GM18870 (cell line): ENCODE measurements around the gene POLR1H.
"Not testable (repeated sequence)": the region's sequence is repeated elsewhere in the genome, so short reads cannot be mapped to it uniquely, and the experiment has no call there.

Experiments
- ATAC-seq: cut with Tn5 transposase; IDR thresholded peaks from one replicate; pipeline ENCODE4 v1.9.1; 2021; ENCODE audit warnings: moderate library complexity; ENCODE audit not compliant: unreplicated experiment

POLR1H gene, protein sequence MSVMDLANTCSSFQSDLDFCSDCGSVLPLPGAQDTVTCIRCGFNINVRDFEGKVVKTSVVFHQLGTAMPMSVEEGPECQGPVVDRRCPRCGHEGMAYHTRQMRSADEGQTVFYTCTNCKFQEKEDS

GRCh38 chr6:30061092-30061857 lies at the start of gene POLR1H:
Gene POLR1H (plus strand): TSS chr6:30061265. CDS start chr6:30061525, 260 bp downstream.
- peak; percentile 79 for ATAC-seq

DNA sequence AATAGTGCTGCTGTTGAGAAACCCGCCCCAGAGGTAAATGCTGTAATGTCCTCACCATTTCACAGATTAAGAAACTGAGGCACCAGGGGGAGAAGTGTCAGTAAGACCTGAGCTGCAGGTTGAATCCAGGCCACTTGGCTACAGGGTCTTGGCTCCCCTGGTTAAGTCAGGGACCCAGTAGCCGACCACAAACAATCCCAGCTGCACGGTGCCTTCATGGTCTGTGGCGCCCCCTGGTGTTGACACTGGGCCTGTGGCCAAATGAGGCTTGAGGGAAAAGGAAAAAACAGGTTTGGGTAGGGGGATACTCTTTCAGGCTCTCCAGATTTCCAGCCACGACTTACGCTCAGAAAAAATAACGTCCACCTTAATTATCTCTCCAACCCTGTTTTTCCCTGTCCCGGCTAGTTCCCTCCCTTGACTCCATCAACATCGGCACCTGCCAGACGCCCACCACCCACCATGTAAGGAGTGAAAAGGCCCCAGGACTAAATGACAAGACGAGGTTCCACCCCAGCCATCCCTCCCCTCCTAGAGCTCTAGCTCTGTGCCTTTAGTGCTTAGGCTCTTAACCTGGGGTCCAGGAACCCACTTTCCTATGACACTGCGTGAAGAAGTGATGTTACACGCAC lies 47.7 kb upstream of the POLR1H start:
- no peak for ATAC-seq

DNA sequence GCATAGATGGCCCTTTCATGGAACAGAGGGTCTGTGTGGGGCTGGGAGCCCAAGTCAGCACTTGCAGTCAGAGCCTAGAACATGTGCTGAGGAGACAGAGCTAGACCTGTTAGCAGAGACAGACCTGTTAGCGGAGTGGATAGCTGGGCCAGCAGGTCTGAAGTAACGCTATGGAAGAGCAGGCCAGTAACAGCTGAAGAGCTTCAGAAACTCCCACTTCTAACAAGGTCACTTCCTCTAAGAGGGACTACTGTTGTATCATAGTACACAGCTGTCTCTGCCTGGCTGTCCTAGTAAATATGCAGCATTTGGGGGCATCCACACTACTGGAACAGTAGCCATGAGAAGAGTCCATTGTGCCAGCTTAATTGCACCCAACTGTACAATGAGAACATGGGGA lies 41.2 kb upstream of the POLR1H start:
- ATAC-seq, result no peak

- ATAC-seq, result no peak
Measured at GRCh38 chr6:30020626-30021025, 40.4 kb upstream of the POLR1H start.

DNA sequence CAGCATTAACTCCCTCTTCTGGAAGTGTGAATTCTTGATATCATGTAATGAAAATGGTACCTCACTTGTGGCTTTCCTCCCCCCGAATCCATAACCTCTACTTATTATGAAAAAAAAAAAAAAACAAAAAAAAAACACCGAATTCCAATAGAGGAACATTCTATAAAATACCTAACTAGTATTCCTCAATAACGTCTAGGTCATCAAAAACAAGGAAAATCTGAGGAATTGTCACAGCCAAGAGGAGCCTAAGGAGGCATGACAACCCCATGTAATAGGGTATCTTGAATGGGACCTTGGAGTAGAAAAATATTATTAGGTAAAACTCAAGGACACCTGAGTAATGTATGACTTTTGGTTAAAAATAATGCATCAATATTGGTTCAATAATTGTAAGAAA lies 38.9 kb upstream of the POLR1H start:
- ATAC-seq, result no peak

DNA sequence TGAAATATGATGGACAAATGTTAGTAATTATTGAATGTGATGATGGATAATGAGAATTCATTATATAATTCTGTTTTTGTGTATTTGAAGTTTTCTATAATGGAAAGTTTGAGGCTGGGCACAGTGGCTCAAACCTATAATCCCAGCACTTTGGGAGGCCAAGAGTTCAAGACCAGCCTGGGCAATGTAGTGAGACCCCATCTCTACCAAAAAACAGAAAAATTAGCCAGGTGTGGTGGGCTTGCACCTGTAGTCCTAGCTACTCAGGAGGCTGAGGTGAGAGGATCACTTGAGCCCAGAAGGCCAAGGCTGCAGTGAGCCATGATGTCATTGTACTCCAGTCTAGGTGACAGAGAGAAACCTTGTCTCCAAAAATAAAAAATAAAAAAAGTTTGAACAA lies 38.4 kb upstream of the POLR1H start:
- ATAC-seq, result not testable (repeated sequence)

DNA sequence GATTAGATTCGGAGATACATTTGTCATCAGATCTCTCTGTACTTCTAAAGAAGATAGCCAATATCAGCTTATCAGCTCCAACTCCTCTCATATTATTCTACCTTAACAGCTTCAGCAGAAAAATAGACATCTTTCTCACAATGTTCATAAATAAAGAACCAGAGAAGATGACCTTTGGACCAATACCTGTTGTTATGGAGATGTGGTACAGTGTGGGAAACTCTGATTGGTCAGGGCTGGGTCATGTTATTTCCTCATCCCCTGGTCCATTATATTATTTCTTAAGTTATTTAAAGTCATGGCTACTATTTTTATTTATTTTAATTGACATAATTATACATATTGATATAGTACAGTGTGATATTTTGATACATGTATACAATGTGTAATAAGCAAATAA lies 35.9 kb upstream of the POLR1H start:
- ATAC-seq, result no peak

- ATAC-seq, result no peak
Measured at GRCh38 chr6:30029588-30029987, 31.5 kb upstream of the POLR1H start.

GRCh38 chr6:30031381-30031780 lies 29.7 kb upstream of the POLR1H start:
- ATAC-seq, result no peak

GRCh38 chr6:30033440-30033839 lies 27.6 kb upstream of the POLR1H start:
- ATAC-seq, result not testable (repeated sequence)

GRCh38 chr6:30035784-30036183 lies 25.3 kb upstream of the POLR1H start:
- ATAC-seq, result no peak

GRCh38 chr6:30037182-30037788 lies 23.8 kb upstream of the POLR1H start:
- ATAC-seq, result no peak

DNA sequence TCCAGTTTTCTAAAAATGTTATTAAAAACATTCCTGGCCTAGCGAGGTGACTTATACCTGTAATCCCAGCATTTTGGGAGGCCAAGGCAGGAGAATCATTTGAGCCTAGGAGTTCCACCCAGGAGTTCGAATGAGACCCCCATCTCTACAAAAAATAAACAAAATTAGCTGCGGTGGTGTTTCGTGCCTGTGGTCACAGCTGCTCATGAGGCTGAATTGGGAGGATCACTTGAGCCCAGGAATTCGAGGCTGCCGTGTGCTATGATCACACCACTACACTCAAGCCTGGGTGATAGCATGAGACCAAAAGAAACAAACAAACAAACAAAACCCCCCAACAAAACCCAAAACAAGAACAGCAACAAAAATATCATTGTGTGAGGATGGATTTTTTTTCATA lies 19.8 kb upstream of the POLR1H start:
- no peak for ATAC-seq

DNA sequence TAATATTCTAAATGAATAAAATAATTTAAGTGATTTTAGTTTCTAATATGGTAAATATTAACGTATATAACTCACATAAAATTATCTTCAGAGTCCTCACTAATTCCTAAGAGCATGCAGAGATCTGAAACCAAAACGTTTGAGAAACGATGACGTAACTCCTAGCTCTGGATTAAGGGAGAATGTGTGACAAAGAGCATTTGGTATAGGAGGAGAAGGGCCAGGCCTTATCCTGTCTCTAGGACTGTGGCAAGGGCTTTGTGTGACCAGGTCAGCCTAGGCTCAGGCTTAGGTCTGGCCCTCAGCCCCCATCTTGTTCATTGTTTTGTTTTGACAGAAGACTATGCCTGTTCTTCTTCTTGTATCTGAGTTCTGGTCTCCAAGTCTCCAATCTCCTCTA lies 19.2 kb upstream of the POLR1H start:
- ATAC-seq, result no peak

- no peak for ATAC-seq
Measured at GRCh38 chr6:30042476-30042875, 18.6 kb upstream of the POLR1H start.

- no peak for ATAC-seq
Measured at GRCh38 chr6:30042914-30043313, 18.2 kb upstream of the POLR1H start.

DNA sequence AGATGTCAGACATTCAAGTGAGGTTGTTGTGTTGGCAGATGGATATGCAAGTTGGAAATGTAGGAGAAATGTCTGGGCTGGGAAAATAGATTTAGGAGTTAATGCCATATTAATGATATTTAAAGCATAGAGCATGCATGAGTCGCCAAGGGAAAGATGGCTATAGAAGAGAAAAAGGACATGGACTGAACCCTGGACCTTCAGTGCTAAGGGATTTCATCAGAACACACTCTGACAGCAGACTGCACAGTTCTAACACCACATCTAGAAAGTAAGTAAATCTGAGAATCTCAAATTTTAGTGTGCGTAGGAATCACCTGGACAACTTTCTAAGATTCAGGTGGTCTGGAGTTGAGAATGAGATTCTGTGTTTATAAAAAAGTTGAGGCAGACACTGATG lies 17.3 kb upstream of the POLR1H start:
- ATAC-seq, result no peak

DNA sequence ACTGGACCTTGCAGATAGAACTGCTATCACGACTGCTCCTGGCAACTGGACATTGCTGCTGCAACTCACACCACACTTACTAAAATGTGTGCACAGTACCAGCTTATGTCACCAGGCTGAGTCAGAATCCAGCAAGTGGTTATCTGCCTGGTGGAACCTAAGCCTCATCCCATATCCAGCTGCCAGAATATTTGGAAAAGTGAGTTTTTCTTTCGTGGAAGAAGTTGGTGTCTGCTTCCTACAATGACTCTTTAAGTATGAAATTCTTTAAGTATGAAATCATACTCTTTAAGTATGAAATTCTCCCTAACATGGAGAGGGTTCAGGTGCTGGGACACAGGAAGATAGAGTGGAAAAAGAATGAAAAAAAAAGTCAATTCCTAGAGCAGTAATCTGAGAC lies 16.4 kb upstream of the POLR1H start:
- ATAC-seq, result no peak

DNA sequence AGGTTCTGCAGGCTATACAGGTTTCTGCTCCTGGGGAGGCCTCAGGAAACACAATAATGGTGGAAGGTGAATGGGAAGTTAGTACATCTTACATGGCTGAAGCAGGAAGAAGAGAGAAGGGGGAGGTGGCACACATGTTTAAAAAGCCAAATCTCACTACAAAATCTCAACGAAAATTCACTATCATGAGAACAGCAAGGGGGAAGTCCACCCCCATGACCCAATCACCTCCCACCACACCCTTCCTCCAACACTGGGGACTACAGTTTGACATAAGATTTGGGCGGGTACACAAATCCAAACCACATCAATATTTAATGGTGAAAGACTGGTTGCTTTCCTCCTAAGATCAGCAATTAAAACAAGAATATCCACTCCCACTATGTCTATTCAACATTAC lies 13.8 kb upstream of the POLR1H start:
- no peak for ATAC-seq

- ATAC-seq, result no peak
Measured at GRCh38 chr6:30053682-30054081, 7.4 kb upstream of the POLR1H start.

GRCh38 chr6:30055513-30055912 lies 5.6 kb upstream of the POLR1H start:
- no peak for ATAC-seq

DNA sequence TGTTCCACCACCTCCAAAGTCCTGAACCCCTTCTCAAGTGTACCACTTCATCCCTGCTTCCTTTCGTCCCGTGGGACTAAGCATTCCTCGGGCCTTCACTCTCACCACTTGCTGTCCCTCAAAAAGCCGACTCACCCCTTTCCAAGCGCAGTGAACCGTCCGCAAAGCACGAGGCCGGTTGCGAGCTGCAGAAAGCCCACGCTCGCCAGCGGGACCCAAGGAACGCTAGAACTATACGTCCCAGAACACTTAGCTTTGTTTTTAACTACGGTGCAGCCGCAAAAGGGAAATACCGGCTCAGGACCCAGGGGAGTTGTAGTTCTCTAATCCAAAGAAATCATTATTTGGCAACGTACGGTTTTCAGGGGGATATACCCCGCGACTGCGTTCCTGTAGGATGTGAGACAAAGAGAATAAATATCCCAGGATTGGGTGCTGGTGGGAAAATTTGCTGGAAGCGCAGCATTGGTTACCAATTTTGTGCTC lies 416 bp upstream of the POLR1H start:
- no peak for ATAC-seq
